T1000 (cell line): ENCODE data around the gene TRMT11.
A peak's percentile ranks its signal among the peaks of the same experiment; 100 is the strongest.
"Not testable (repeated sequence)": the region's sequence is repeated elsewhere in the genome, so short reads cannot be mapped to it uniquely, and the experiment has no call there.

Experiments used
- DNase-seq: peaks from one replicate; lab custom pipeline; 2025; ENCODE audit warnings: mixed read lengths; lab: John Stamatoyannopoulos, UW

TRMT11 gene

GRCh38 chr6:125994670-125995488 is 8.5 kb downstream of the TRMT11 start:
- DNase-seq, result no peak

GRCh38 chr6:125995972-125996580 is 9.7 kb downstream of the TRMT11 start:
- DNase-seq, result peak; percentile 32

- no peak for DNase-seq
Measured at GRCh38 chr6:126002755-126003679, 16.7 kb downstream of the TRMT11 start.

- DNase-seq, result no peak
Measured at GRCh38 chr6:126007800-126008199, 21.5 kb downstream of the TRMT11 start.

- no peak for DNase-seq
Measured at GRCh38 chr6:126010040-126010439, 23.7 kb downstream of the TRMT11 start.

- no peak for DNase-seq
Measured at GRCh38 chr6:126015863-126016262, 29.5 kb downstream of the TRMT11 start.

- DNase-seq, result no peak
Measured at GRCh38 chr6:126016591-126016990, 30.3 kb downstream of the TRMT11 start.

- DNase-seq, result no peak
Measured at GRCh38 chr6:126017668-126018067, 31.3 kb downstream of the TRMT11 start.

- no peak for DNase-seq
Measured at GRCh38 chr6:126020305-126021050, 34.1 kb downstream of the TRMT11 start.

GRCh38 chr6:126023474-126023873 is 37.1 kb downstream of the TRMT11 start:
- DNase-seq, result not testable (repeated sequence)

- DNase-seq, result no peak
Measured at GRCh38 chr6:126026001-126026400, 39.7 kb downstream of the TRMT11 start.

GRCh38 chr6:126027601-126028000 is 41.3 kb downstream of the TRMT11 start:
- no peak for DNase-seq

GRCh38 chr6:126030045-126030444 is 43.7 kb downstream of the TRMT11 start:
- no peak for DNase-seq

GRCh38 chr6:126033696-126034095 is 47.4 kb downstream of the TRMT11 start:
- DNase-seq, result no peak

- DNase-seq, result no peak
Measured at GRCh38 chr6:126034656-126035055, 48.3 kb downstream of the TRMT11 start.

- DNase-seq, result no peak
Measured at GRCh38 chr6:126035764-126036163, 49.4 kb downstream of the TRMT11 start.

GRCh38 chr6:126038234-126038633 is 51.9 kb downstream of the TRMT11 start:
- DNase-seq, result no peak

- no peak for DNase-seq
Measured at GRCh38 chr6:126039284-126039683, 52.9 kb downstream of the TRMT11 start.

- DNase-seq, result no peak
Measured at GRCh38 chr6:126040394-126040793, 54.1 kb downstream of the TRMT11 start.

GRCh38 chr6:126040826-126041225 is 54.5 kb downstream of the TRMT11 start:
- no peak for DNase-seq

- no peak for DNase-seq
Measured at GRCh38 chr6:126041516-126041915, 55.2 kb downstream of the TRMT11 start.

GRCh38 chr6:126042001-126042419 is 55.7 kb downstream of the TRMT11 start:
- no peak for DNase-seq
